Renal cortex interstitium (tissue), 15 donors: ENCODE results near the gene NOP53. TPM values are rescaled to one million over a fixed set of nuclear protein-coding genes. Genes with fewer than 3 reads are reported as not detected.

Experiments used
- DNase-seq, 11 donors: peaks; one replicate each; pipeline ENCODE4 v3.0.0-alpha.2; 2013; ENCODE audit warnings: low read depth in 9 of 11, low spot score in 4 of 11; ENCODE audit errors: extremely low read depth in 1 of 11
- long read RNA-seq, 16 experiments: transcript quantifications; one replicate each; lab custom pipeline, GENCODE V29; 2026
- polyA plus RNA-seq, 3 donors: library from polyadenylated mRNA; unstranded; fragments of 120-200 nt; gene quantifications; one replicate each; pipeline ENCODE4 v1.2.1, GENCODE V29; 2013; ENCODE audit not compliant: insufficient read length in 3 of 3

NOP53 gene
- 100 to 1,000 TPM; 362 to 422 (median 411) TPM for polyA plus RNA-seq
- long read RNA-seq, donor 1, transcript NOP53-201 (13 exons, 1,528 nt): major isoform, 117 of 185 reads
- long read RNA-seq, donor 1, transcript NOP53-206 (2 exons, 265 nt): minor isoform, 7 of 185 reads
- long read RNA-seq, donor 1, partial matches to known transcripts: 61 of 185 reads
- long read RNA-seq, donor 1, other reads (novel, unspliced or antisense): 0 of 185 reads
- long read RNA-seq, donor 2, transcript NOP53-201 (13 exons, 1,528 nt): major isoform, 106 of 183 reads
- long read RNA-seq, donor 2, transcript NOP53-206 (2 exons, 265 nt): minor isoform, 10 of 183 reads
- long read RNA-seq, donor 2, partial matches to known transcripts: 66 of 183 reads
- long read RNA-seq, donor 2, other reads (novel, unspliced or antisense): 0 of 183 reads
- long read RNA-seq, donor 3, transcript NOP53-201 (13 exons, 1,528 nt): major isoform, 236 of 385 reads
- long read RNA-seq, donor 3, partial matches to known transcripts: 137 of 385 reads
- long read RNA-seq, donor 3, other reads (novel, unspliced or antisense): 5 of 385 reads
- long read RNA-seq, donor 4, transcript NOP53-201 (13 exons, 1,528 nt): major isoform, 138 of 198 reads
- long read RNA-seq, donor 4, transcript NOP53-203 (6 exons, 876 nt): minor isoform, 7 of 198 reads
- long read RNA-seq, donor 4, partial matches to known transcripts: 53 of 198 reads
- long read RNA-seq, donor 4, other reads (novel, unspliced or antisense): 0 of 198 reads
- long read RNA-seq, donor 5, transcript NOP53-201 (13 exons, 1,528 nt): major isoform, 277 of 403 reads
- long read RNA-seq, donor 5, partial matches to known transcripts: 109 of 403 reads
- long read RNA-seq, donor 5, other reads (novel, unspliced or antisense): 11 of 403 reads
- long read RNA-seq, donor 6, transcript NOP53-201 (13 exons, 1,528 nt): major isoform, 123 of 218 reads
- long read RNA-seq, donor 6, transcript NOP53-206 (2 exons, 265 nt): minor isoform, 5 of 218 reads
- long read RNA-seq, donor 6, partial matches to known transcripts: 88 of 218 reads
- long read RNA-seq, donor 6, other reads (novel, unspliced or antisense): 0 of 218 reads
- long read RNA-seq, donor 7, transcript NOP53-201 (13 exons, 1,528 nt): major isoform, 126 of 252 reads
- long read RNA-seq, donor 7, transcript NOP53-206 (2 exons, 265 nt): minor isoform, 6 of 252 reads
- long read RNA-seq, donor 7, partial matches to known transcripts: 117 of 252 reads
- long read RNA-seq, donor 7, other reads (novel, unspliced or antisense): 0 of 252 reads
- long read RNA-seq, donor 8, transcript NOP53-201 (13 exons, 1,528 nt): major isoform, 190 of 343 reads
- long read RNA-seq, donor 8, transcript NOP53-206 (2 exons, 265 nt): minor isoform, 8 of 343 reads
- long read RNA-seq, donor 8, partial matches to known transcripts: 136 of 343 reads
- long read RNA-seq, donor 8, other reads (novel, unspliced or antisense): 6 of 343 reads
- long read RNA-seq, donor 9, transcript NOP53-201 (13 exons, 1,528 nt): major isoform, 130 of 183 reads
- long read RNA-seq, donor 9, partial matches to known transcripts: 49 of 183 reads
- long read RNA-seq, donor 9, other reads (novel, unspliced or antisense): 0 of 183 reads
- long read RNA-seq, donor 10, transcript NOP53-201 (13 exons, 1,528 nt): major isoform, 114 of 203 reads
- long read RNA-seq, donor 10, partial matches to known transcripts: 83 of 203 reads
- long read RNA-seq, donor 10, other reads (novel, unspliced or antisense): 0 of 203 reads
- long read RNA-seq, donor 11, transcript NOP53-201 (13 exons, 1,528 nt): major isoform, 98 of 132 reads
- long read RNA-seq, donor 11, partial matches to known transcripts: 30 of 132 reads
- long read RNA-seq, donor 11, other reads (novel, unspliced or antisense): 0 of 132 reads
- long read RNA-seq, donor 12, transcript NOP53-201 (13 exons, 1,528 nt): major isoform, 68 of 104 reads
- long read RNA-seq, donor 12, partial matches to known transcripts: 32 of 104 reads
- long read RNA-seq, donor 12, other reads (novel, unspliced or antisense): 0 of 104 reads
- long read RNA-seq, donor 13, transcript NOP53-201 (13 exons, 1,528 nt): major isoform, 265 of 520 reads
- long read RNA-seq, donor 13, transcript NOP53-206 (2 exons, 265 nt): minor isoform, 19 of 520 reads
- long read RNA-seq, donor 13, transcript NOP53-203 (6 exons, 876 nt): minor isoform, 7 of 520 reads
- long read RNA-seq, donor 13, partial matches to known transcripts: 220 of 520 reads
- long read RNA-seq, donor 13, other reads (novel, unspliced or antisense): 8 of 520 reads
- long read RNA-seq, donor 14, transcript NOP53-201 (13 exons, 1,528 nt): major isoform, 137 of 194 reads
- long read RNA-seq, donor 14, partial matches to known transcripts: 54 of 194 reads
- long read RNA-seq, donor 14, other reads (novel, unspliced or antisense): 0 of 194 reads
- long read RNA-seq, donor 15, transcript NOP53-201 (13 exons, 1,528 nt): major isoform, 81 of 129 reads
- long read RNA-seq, donor 15, partial matches to known transcripts: 45 of 129 reads
- long read RNA-seq, donor 15, other reads (novel, unspliced or antisense): 0 of 129 reads
- long read RNA-seq, donor 16, transcript NOP53-201 (13 exons, 1,528 nt): major isoform, 310 of 460 reads
- long read RNA-seq, donor 16, partial matches to known transcripts: 137 of 460 reads
- long read RNA-seq, donor 16, other reads (novel, unspliced or antisense): 11 of 460 reads

GRCh38 chr19:47745010-47745901, at the start of gene NOP53:
TSS of gene NOP53 (plus strand) at chr19:47745546. CDS start at chr19:47745560, 14 bp downstream.
- DNase-seq: peak; percentile 93 to 97 (median 95)

GRCh38 chr19:47696635-47697034, 48.7 kb upstream of the NOP53 start:
- DNase-seq: no peak

- DNase-seq: peak in 10 of 11 donors; percentile 36 to 63 (median 52)
Measured at GRCh38 chr19:47697863-47698609, 47.3 kb upstream of the NOP53 start.

GRCh38 chr19:47698631-47699359, 46.6 kb upstream of the NOP53 start:
- DNase-seq: no peak

- DNase-seq: no peak
Measured at GRCh38 chr19:47699360-47699917, 45.9 kb upstream of the NOP53 start.

- no peak for DNase-seq
Measured at GRCh38 chr19:47700934-47701716, 44.2 kb upstream of the NOP53 start.

GRCh38 chr19:47701717-47702552, 43.4 kb upstream of the NOP53 start:
- no peak for DNase-seq

- no peak for DNase-seq
Measured at GRCh38 chr19:47702671-47703070, 42.7 kb upstream of the NOP53 start.

- DNase-seq: no peak
Measured at GRCh38 chr19:47703301-47703700, 42.0 kb upstream of the NOP53 start.

GRCh38 chr19:47704024-47704423, 41.3 kb upstream of the NOP53 start:
- no peak for DNase-seq

GRCh38 chr19:47704656-47705055, 40.7 kb upstream of the NOP53 start:
- no peak for DNase-seq
